SK-N-MC (cell line): ENCODE measurements around the gene BRI3.

Source experiments
- EZH2 ChIP-seq: fragments of 200-600 bp; sonication (generic); IDR thresholded peaks from one replicate; pipeline ENCODE4 v1.6.1; 2017; ENCODE audit warnings: antibody characterized with exemption
- FOXP2 ChIP-seq: optimal IDR thresholded peaks from 2 replicates; pipeline ENCODE3; 2011; ENCODE audit warnings: mild to moderate bottlenecking, moderate library complexity; ENCODE audit not compliant: insufficient read depth; ENCODE audit errors: extremely low read length, control extremely low read depth
- POLR2AphosphoS5 ChIP-seq: IDR thresholded peaks from 2 replicates; pipeline ENCODE4 v1.6.1; 2012; ENCODE audit warnings: mild to moderate bottlenecking, low read depth, low read length, borderline replicate concordance

DNA sequence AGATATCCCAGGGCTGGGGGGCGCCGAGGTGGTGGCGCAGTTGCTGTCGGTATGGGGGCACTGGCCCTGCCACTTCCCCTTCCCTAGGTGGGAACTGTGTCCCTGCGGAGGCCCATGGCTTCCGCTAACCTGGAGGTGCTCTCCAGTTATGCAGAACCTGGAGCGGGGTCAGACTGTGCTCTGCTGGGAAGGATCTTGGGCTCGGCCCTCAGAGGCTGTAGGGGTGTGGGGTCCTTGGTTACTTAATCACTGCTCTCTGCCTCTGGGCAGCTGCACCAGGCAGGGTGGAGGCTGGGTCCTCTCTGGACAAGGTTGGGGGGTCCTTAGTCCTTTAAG, 2.4 kb downstream of the BRI3 start:
- TF ChIP-seq EZH2, result no peak
- TF ChIP-seq POLR2AphosphoS5, result no peak
- no peak for TF ChIP-seq FOXP2
